ENCODE results near the gene PIK3CA. TPM values are rescaled to one million over a fixed set of nuclear protein-coding genes. Genes with fewer than 3 reads are reported as not detected.

Gene PIK3CA
- total RNA-seq, 4 donors from 2014 or later, result 19.0 to 39.8 (median 22.4) TPM

DNA sequence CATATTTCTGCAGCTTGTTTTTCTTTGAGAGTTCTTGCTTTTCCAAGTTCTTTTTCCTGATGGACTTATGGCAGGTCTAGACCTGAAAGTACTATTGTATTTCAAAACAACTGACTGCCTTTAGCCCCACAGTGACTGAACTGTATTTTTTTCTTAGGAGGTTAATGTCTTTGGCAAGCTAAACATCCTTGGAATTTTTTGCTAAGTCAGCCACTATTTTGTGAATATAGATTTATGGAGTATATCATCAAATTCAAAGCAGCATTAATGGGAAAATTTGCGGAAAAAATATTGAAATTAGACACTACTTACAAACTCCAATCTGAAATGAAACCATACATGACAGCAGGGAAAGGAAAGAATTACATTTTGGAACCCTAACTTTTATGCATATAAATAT lies 8.6 kb downstream of the PIK3CA start:
- no peak for DNase-seq
- H3K36me3 ChIP-seq, result no peaks in the 10 kb centered on the region
- 82 to 90% methylated on average over 1 of the region's 1 CpG for WGBS, 2 donors
- intact Hi-C loops (cut with DNase I), result loop anchor here (10.0 kb wide), 1 partner anchor 48 kb away; no protein-coding TSS in a partner anchor
- H3K4me1 ChIP-seq, result peaks cover 0 to 9% of the 10 kb centered on the region in 2 donors
- H3K9me3 ChIP-seq, result no peaks in the 10 kb centered on the region
- no peaks in the 10 kb centered on the region for H3K27me3 ChIP-seq
- no peak overlapping the region for H3K27ac ChIP-seq
- TF ChIP-seq, protein P1, sequence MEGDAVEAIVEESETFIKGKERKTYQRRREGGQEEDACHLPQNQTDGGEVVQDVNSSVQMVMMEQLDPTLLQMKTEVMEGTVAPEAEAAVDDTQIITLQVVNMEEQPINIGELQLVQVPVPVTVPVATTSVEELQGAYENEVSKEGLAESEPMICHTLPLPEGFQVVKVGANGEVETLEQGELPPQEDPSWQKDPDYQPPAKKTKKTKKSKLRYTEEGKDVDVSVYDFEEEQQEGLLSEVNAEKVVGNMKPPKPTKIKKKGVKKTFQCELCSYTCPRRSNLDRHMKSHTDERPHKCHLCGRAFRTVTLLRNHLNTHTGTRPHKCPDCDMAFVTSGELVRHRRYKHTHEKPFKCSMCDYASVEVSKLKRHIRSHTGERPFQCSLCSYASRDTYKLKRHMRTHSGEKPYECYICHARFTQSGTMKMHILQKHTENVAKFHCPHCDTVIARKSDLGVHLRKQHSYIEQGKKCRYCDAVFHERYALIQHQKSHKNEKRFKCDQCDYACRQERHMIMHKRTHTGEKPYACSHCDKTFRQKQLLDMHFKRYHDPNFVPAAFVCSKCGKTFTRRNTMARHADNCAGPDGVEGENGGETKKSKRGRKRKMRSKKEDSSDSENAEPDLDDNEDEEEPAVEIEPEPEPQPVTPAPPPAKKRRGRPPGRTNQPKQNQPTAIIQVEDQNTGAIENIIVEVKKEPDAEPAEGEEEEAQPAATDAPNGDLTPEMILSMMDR (IDR thresholded peaks at IDR 0.05), result no peak
- TF ChIP-seq POLR2A (IDR thresholded peaks at IDR 0.05), result no peak
- no peak overlapping the region for H3K4me3 ChIP-seq (replicated peaks in 1 of 3)

DNA sequence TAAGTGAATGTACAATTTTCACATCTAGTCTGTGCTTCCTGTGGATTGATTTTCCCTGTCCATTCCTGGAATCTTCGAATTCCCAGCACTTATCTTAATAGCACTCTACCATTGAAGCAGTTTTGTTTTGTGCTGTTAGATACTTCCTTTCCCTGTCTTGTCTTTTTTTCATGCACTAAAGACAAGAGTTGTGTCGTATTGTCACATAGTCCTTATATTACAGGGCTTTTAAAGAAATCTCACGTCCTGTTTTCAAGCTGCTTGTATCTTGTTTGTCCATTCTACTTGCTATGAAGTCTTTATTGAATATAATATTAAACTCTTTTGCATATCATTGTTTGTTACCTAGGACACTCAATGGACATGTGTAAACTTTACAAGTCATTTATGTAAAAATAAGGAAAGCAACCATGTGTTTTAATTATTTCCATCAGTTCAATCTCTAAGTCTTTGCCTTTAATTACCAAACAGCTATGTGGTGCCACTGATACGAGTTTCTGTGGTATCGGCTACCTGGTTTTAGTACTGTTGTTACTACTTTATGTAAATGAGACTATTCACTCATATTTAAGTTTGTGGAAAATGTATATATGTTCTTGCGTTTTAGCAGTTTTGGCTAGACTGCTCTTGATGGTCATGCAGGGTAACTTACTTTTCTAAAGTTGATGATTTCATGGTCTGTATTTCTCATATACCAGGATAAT lies 10.3 kb downstream of the PIK3CA start:
- Histone ChIP-seq H3K9me3 (no peaks in the 10 kb centered on the region), H3K27me3 (no peaks in the 10 kb centered on the region), H3K27ac (no peak overlapping the region), H3K4me1 (peaks cover 9% of the 10 kb centered on the region in 2 donors), H3K36me3 (no peaks in the 10 kb centered on the region), H3K4me3 (replicated peaks in 1 of 3) (no peak overlapping the region)
- no peak for DNase-seq
- TF ChIP-seq, protein P1 (IDR thresholded peaks at IDR 0.05), result no peak
- TF ChIP-seq POLR2A (IDR thresholded peaks at IDR 0.05), result no peak
- 82 to 85% methylated on average over 6 of the region's 6 CpGs for WGBS, 2 donors
- intact Hi-C loops (cut with DNase I), result loop anchor here (10.0 kb wide), 1 partner anchor 46 kb away; no protein-coding TSS in a partner anchor

DNA sequence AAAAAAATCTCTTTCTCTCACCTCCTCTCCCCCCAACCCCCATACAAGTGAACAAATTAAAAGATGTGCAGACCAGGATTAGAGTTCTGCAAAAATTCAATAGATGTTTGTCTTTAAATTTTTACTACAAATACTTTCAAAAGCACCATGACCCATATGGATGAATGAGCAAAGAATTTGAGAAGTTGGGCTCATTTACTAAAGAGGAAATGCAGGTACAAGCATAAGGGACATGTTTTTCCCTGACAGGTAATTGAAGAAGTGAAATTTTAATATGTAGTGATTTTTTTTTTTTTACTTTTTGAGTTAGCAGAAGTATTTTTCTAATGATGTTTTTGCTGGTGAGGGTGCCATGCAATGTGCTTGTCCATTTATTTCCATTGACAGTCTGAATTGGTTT lies 15.3 kb downstream of the PIK3CA start:
- DNase-seq, result no peak
- TF ChIP-seq, protein P1 (IDR thresholded peaks at IDR 0.05), result no peak
- no peak for TF ChIP-seq POLR2A (IDR thresholded peaks at IDR 0.05)
- Histone ChIP-seq H3K9me3 (no peaks in the 10 kb centered on the region), H3K4me1 (peaks cover 10 to 15% of the 10 kb centered on the region in 2 donors), H3K36me3 (no peaks in the 10 kb centered on the region), H3K4me3 (replicated peaks in 1 of 3) (no peak overlapping the region), H3K27ac (no peak overlapping the region), H3K27me3 (no peaks in the 10 kb centered on the region)
- intact Hi-C loops (cut with DNase I), result no loop called here

DNA sequence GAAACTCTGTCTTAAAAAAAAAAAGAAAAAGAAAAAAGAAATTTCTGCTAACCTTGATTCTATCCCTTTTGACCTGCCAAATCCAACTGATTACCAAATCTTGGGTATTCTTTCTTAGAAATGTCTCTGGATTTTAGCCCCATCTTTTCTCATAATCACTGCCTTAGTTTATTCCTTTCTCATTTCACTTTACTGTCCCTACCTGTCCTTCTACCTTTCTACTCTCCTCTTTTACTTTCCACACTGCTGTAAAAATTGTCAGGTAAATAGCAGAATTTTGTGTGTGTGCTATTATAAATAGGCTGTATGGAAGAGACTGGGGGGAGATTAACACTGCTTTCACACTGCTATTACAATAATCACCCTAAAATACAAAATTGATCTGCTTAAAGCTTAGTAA lies 16.7 kb downstream of the PIK3CA start:
- intact Hi-C loops (cut with DNase I), result no loop called here
- TF ChIP-seq, protein P1 (IDR thresholded peaks at IDR 0.05), result no peak
- TF ChIP-seq POLR2A (IDR thresholded peaks at IDR 0.05), result no peak

DNA sequence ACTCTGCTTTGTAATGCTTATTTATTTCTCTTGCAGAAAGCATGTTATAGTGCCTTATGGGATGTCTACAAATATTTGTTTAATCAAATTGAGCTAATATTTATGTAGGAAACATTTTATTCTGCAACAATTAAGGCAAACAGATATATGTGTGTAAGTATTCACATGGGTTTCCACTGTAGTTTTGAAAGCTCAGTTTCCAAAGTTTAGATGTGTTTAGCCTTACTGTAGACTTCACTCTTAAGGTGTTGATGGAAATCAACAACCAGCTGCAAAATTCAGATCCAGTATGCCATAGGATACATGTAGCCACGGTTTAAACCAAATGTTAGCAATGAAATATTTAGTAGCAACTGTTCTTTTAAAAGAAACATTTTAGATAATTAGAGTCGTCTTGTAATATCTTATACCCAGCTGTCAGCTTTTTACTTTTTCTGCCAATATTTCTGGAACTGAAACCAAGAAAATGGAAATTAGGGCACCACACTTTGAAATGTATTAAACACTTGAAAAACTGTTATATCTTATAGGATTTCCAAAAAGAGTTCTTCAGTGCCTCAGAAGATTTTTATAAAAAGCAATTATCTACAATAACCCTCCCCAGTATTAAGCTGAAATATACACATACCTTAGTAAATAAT lies 18.5 kb downstream of the PIK3CA start:
- TF ChIP-seq POLR2A (IDR thresholded peaks at IDR 0.05), result no peak
- TF ChIP-seq, protein P1 (IDR thresholded peaks at IDR 0.05), result no peak
- DNase-seq, result no peak
- Histone ChIP-seq H3K27ac (no peak overlapping the region), H3K4me1 (peaks cover 10 to 15% of the 10 kb centered on the region in 2 donors), H3K36me3 (no peaks in the 10 kb centered on the region), H3K9me3 (no peaks in the 10 kb centered on the region), H3K27me3 (no peaks in the 10 kb centered on the region), H3K4me3 (replicated peaks in 1 of 3) (no peak overlapping the region)
- 72 to 80% methylated on average over 2 of the region's 2 CpGs for WGBS, 2 donors
- intact Hi-C loops (cut with DNase I), result no loop called here

More for the DNA sequence above, 16.7 kb downstream of the PIK3CA start:
- Histone ChIP-seq H3K9me3 (no peaks in the 10 kb centered on the region), H3K4me3 (replicated peaks in 1 of 3) (no peak overlapping the region), H3K27ac (no peak overlapping the region), H3K4me1 (peaks cover 10 to 15% of the 10 kb centered on the region in 2 donors), H3K27me3 (no peaks in the 10 kb centered on the region), H3K36me3 (no peaks in the 10 kb centered on the region)
- no peak for DNase-seq
